Lower leg skin (tissue), 4 donors: ENCODE results near the gene FAM170B. TPM values are rescaled to one million over a fixed set of nuclear protein-coding genes. Genes with fewer than 3 reads are reported as not detected.

ENCODE experiments used
- DNase-seq, 2 donors: peaks; one replicate each; pipeline ENCODE4 v3.0.0-alpha.2; 2019; ENCODE audit warnings: low spot score in 2 of 2
- H3K4me3 ChIP-seq: fragments of 200-600 bp; sonication (generic); 2 replicates; pipeline ENCODE4 v1.5.1; 2017; ENCODE audit warnings: mild to moderate bottlenecking, low read depth; ENCODE audit not compliant: poor library complexity, severe bottlenecking
- POLR2A ChIP-seq, 2 donors: fragments of 450-650 bp; IDR thresholded peaks; one replicate each; pipeline ENCODE4 v1.6.1; 2016 to 2017; ENCODE audit warnings: antibody characterized with exemption in 2 of 2, mild to moderate bottlenecking in 1 of 2, moderate library complexity in 1 of 2
- WGBS, 2 donors: methylation state at CpG; one replicate each; pipeline ENCODE4 v1.1.5; 2018; 5-methylcytosine and 5-hydroxymethylcytosine counted together
- intact Hi-C: fragments of 100-400 bp; cut with DNase I; formaldehyde crosslinking; loops from one replicate; pipeline ENCODE4 v1.15.0; 2023; ENCODE audit warnings: low total_unique reads
- total RNA-seq, 4 donors: library from RNA; depleted of rRNA; stranded (reverse); fragments of >200 nt; gene quantifications; one replicate each; pipeline ENCODE4 v1.1.0, GENCODE V29; 2016
- TF ChIP-seq, protein P1 (sequence below), 3 donors: fragments of 450-650 bp; IDR thresholded peaks; one replicate each; pipeline ENCODE4 v1.5.1; 2016; ENCODE audit warnings: antibody characterized with exemption in 3 of 3, mild to moderate bottlenecking in 3 of 3, moderate library complexity in 2 of 3

FAM170B gene
- total RNA-seq, 4 donors from 2014 or later, result not detected

DNA sequence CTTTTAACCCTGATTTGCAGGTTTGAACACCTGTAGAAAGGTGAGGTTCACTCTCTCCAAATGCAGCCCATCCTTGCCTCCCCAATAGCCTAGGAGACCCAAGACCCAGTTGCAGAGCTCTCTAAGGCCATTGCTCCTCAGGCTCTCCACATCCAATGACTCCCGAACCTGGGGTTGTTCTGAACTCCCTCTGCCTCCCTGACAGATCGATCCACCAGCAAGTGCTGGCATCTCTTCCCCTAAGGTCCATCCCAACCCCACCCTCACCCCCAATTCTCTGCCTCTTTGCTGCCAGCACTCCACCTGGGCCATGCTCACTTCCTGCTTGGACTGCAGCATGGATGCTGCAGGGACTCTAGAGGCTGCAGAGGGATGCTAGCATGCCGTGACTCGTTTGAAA lies 19.3 kb upstream of the FAM170B start:
- 34 to 62% methylated on average over 4 of the region's 4 CpGs for WGBS, 2 donors
- intact Hi-C loops, result no loop called here
- no peak for TF ChIP-seq POLR2A (IDR thresholded peaks at IDR 0.05)
- TF ChIP-seq, protein P1, sequence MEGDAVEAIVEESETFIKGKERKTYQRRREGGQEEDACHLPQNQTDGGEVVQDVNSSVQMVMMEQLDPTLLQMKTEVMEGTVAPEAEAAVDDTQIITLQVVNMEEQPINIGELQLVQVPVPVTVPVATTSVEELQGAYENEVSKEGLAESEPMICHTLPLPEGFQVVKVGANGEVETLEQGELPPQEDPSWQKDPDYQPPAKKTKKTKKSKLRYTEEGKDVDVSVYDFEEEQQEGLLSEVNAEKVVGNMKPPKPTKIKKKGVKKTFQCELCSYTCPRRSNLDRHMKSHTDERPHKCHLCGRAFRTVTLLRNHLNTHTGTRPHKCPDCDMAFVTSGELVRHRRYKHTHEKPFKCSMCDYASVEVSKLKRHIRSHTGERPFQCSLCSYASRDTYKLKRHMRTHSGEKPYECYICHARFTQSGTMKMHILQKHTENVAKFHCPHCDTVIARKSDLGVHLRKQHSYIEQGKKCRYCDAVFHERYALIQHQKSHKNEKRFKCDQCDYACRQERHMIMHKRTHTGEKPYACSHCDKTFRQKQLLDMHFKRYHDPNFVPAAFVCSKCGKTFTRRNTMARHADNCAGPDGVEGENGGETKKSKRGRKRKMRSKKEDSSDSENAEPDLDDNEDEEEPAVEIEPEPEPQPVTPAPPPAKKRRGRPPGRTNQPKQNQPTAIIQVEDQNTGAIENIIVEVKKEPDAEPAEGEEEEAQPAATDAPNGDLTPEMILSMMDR (IDR thresholded peaks at IDR 0.05), result no peak
- no peak for DNase-seq
- no peak overlapping the region for H3K4me3 ChIP-seq

- no peak for DNase-seq
- intact Hi-C loops, result no loop called here
- TF ChIP-seq, protein P1 (IDR thresholded peaks at IDR 0.05), result no peak
- no peak for TF ChIP-seq POLR2A (IDR thresholded peaks at IDR 0.05)
- WGBS, 2 donors, result 66 to 70% methylated on average over 4 of the region's 4 CpGs
- no peak overlapping the region for H3K4me3 ChIP-seq
Measured at GRCh38 chr10:49152663-49153062, 18.8 kb upstream of the FAM170B start.

DNA sequence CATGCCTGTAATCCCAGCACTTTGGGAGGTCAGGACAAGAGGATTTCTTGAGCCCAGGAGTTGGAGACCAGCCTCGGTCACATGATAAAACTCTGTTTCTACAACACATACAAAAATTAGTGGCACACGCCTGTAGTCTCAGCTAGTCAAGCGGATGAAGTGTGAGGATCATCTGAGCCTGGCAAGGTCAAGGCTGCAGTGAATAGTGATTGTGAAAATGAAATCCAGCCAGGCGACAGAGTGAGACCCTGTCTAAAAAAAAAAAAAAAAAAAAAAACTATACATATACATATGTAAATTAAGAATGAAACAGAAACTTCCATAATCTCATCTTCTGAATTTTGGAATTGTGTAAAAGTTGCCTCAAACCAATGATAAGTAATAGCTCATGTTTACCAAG lies 18.2 kb upstream of the FAM170B start:
- H3K4me3 ChIP-seq, result no peak overlapping the region
- 97 to 98% methylated on average over 4 of the region's 4 CpGs for WGBS, 2 donors
- DNase-seq, result no peak
- intact Hi-C loops, result no loop called here
- TF ChIP-seq, protein P1 (IDR thresholded peaks at IDR 0.05), result no peak
- no peak for TF ChIP-seq POLR2A (IDR thresholded peaks at IDR 0.05)

GRCh38 chr10:49151481-49151880 lies 17.7 kb upstream of the FAM170B start:
- intact Hi-C loops, result no loop called here
- 68 to 86% methylated on average over 1 of the region's 1 CpG for WGBS, 2 donors
- TF ChIP-seq, protein P1 (IDR thresholded peaks at IDR 0.05), result no peak
- TF ChIP-seq POLR2A (IDR thresholded peaks at IDR 0.05), result no peak
- no peak for DNase-seq
- H3K4me3 ChIP-seq, result no peak overlapping the region

DNA sequence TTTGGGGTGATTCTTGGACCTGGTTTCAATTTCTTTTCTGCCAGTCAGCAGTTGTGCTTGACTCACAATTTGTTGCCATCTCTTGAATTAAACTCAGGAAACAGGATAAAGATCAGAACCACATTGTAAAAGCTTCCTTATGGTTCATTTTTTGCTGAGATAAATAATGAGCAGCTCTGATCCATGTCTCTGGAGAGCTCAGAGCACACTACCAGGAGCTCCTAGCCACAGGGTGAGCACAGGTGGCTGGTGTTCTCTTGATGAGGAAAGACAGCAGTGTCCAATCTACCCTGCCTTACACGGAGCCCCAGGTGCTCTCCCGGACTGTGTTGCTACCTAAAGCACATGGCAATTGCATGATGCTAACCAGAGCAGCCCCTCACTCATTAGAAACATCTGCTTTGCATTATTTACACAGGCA lies 17.2 kb upstream of the FAM170B start:
- intact Hi-C loops, result no loop called here
- WGBS, 2 donors, result 42 to 43% methylated on average over 2 of the region's 2 CpGs
- TF ChIP-seq POLR2A (IDR thresholded peaks at IDR 0.05), result no peak
- TF ChIP-seq, protein P1 (IDR thresholded peaks at IDR 0.05), result no peak
- peak in 1 of 2 donors; percentile 2 for DNase-seq
- H3K4me3 ChIP-seq, result no peak overlapping the region

GRCh38 chr10:49150426-49150825 lies 16.6 kb upstream of the FAM170B start:
- TF ChIP-seq, protein P1 (IDR thresholded peaks at IDR 0.05), result no peak
- no peak for TF ChIP-seq POLR2A (IDR thresholded peaks at IDR 0.05)
- DNase-seq, result no peak
- no peak overlapping the region for H3K4me3 ChIP-seq
- intact Hi-C loops, result no loop called here
- WGBS, 2 donors, result 60 to 66% methylated on average over 5 of the region's 5 CpGs
